Measurements from ENCODE around the gene CCDC47. TPM values are rescaled to one million over a fixed set of nuclear protein-coding genes. Genes with fewer than 3 reads are reported as not detected.

Gene CCDC47
- polyA plus RNA-seq, 3 donors, result 116 to 129 (median 127) TPM

- no peak for DNase-seq (ENCODE audit: low read depth in 3 of 3, low spot score in 2 of 3)
Measured at GRCh38 chr17:63785556-63785955, 12.2 kb upstream of the CCDC47 start.

GRCh38 chr17:63783522-63783921 lies 10.1 kb upstream of the CCDC47 start:
- no peak for DNase-seq (ENCODE audit: low read depth in 3 of 3, low spot score in 2 of 3)

GRCh38 chr17:63780928-63781327 lies 7.5 kb upstream of the CCDC47 start:
- DNase-seq (ENCODE audit: low read depth in 3 of 3, low spot score in 2 of 3), result no peak

- DNase-seq (ENCODE audit: low read depth in 3 of 3, low spot score in 2 of 3), result no peak
Measured at GRCh38 chr17:63780507-63780906, 7.1 kb upstream of the CCDC47 start.

GRCh38 chr17:63775420-63775819 lies 2.0 kb upstream of the CCDC47 start:
- no peak for DNase-seq (ENCODE audit: low read depth in 3 of 3, low spot score in 2 of 3)

- DNase-seq (ENCODE audit: low read depth in 3 of 3, low spot score in 2 of 3), result peak in 1 of 3 donors; percentile 8
Measured at GRCh38 chr17:63774969-63775265, 1.5 kb upstream of the CCDC47 start.

GRCh38 chr17:63774141-63774968 lies 958 bp upstream of the CCDC47 start, which contains the start of gene DDX42:
Gene DDX42, plus strand, starts transcription at chr17:63774170. Its CDS starts 12,880 bp downstream, at chr17:63787050.
- peak in 1 of 3 donors; percentile 36 for DNase-seq (ENCODE audit: low read depth in 3 of 3, low spot score in 2 of 3)

- peak in 2 of 3 donors; percentile 24 to 41 for DNase-seq (ENCODE audit: low read depth in 3 of 3, low spot score in 2 of 3)
Measured at GRCh38 chr17:63772801-63773271, 561 bp downstream of the CCDC47 start.

GRCh38 chr17:63768433-63768832 lies 5.0 kb downstream of the CCDC47 start:
- no peak for DNase-seq (ENCODE audit: low read depth in 3 of 3, low spot score in 2 of 3)

GRCh38 chr17:63766754-63767153 lies 6.6 kb downstream of the CCDC47 start:
- no peak for DNase-seq (ENCODE audit: low read depth in 3 of 3, low spot score in 2 of 3)

- no peak for DNase-seq (ENCODE audit: low read depth in 3 of 3, low spot score in 2 of 3)
Measured at GRCh38 chr17:63764716-63765115, 8.7 kb downstream of the CCDC47 start.

GRCh38 chr17:63762161-63763078 lies 11.0 kb downstream of the CCDC47 start:
- no peak for DNase-seq (ENCODE audit: low read depth in 3 of 3, low spot score in 2 of 3)

GRCh38 chr17:63760771-63761539 lies 12.4 kb downstream of the CCDC47 start:
- DNase-seq (ENCODE audit: low read depth in 3 of 3, low spot score in 2 of 3), result no peak

- no peak for DNase-seq (ENCODE audit: low read depth in 3 of 3, low spot score in 2 of 3)
Measured at GRCh38 chr17:63758428-63758827, 15.0 kb downstream of the CCDC47 start.

GRCh38 chr17:63754046-63754445 lies 19.4 kb downstream of the CCDC47 start:
- no peak for DNase-seq (ENCODE audit: low read depth in 3 of 3, low spot score in 2 of 3)

GRCh38 chr17:63753215-63753614 lies 20.2 kb downstream of the CCDC47 start:
- no peak for DNase-seq (ENCODE audit: low read depth in 3 of 3, low spot score in 2 of 3)

- no peak for DNase-seq (ENCODE audit: low read depth in 3 of 3, low spot score in 2 of 3)
Measured at GRCh38 chr17:63752707-63753106, 20.7 kb downstream of the CCDC47 start.

GRCh38 chr17:63751806-63752205 lies 21.6 kb downstream of the CCDC47 start:
- no peak for DNase-seq (ENCODE audit: low read depth in 3 of 3, low spot score in 2 of 3)

- peak; percentile 87 to 97 (median 94) for DNase-seq (ENCODE audit: low read depth in 3 of 3, low spot score in 2 of 3)
Measured at GRCh38 chr17:63741408-63742173, 31.8 kb downstream of the CCDC47 start, which contains the start of gene STRADA. Gene STRADA, minus strand, starts transcription at chr17:63741799. Its CDS starts 13,430 bp downstream, at chr17:63728369.

- peak in 1 of 3 donors; percentile 15 for DNase-seq (ENCODE audit: low read depth in 3 of 3, low spot score in 2 of 3)
Measured at GRCh38 chr17:63741143-63741407, 32.3 kb downstream of the CCDC47 start.
